Dedifferentiated amniotic fluid mesenchymal stem cell (primary cell): ENCODE results near the gene MPP3.
"Not testable (repeated sequence)": the region's sequence is repeated elsewhere in the genome, so short reads cannot be mapped to it uniquely, and the experiment has no call there.

ENCODE experiments used
- DNase-seq: peaks from one replicate; pipeline ENCODE4 v3.0.0-alpha.2; 2016; ENCODE audit errors: extremely low spot score

MPP3 gene

GRCh38 chr17:43808076-43808475 lies 24.9 kb downstream of the MPP3 start:
- no peak for DNase-seq

GRCh38 chr17:43805117-43805516 lies 27.8 kb downstream of the MPP3 start:
- no peak for DNase-seq

GRCh38 chr17:43803758-43804157 lies 29.2 kb downstream of the MPP3 start:
- DNase-seq = no peak

GRCh38 chr17:43801844-43802243 lies 31.1 kb downstream of the MPP3 start:
- no peak for DNase-seq

GRCh38 chr17:43800736-43801135 lies 32.2 kb downstream of the MPP3 start:
- no peak for DNase-seq

- no peak for DNase-seq
These were observed 33.9 kb downstream of the MPP3 start for GRCh38 chr17:43799047-43799446.

GRCh38 chr17:43798024-43798423 lies 34.9 kb downstream of the MPP3 start:
- DNase-seq = not testable (repeated sequence)

- DNase-seq = not testable (repeated sequence)
These were observed 40.3 kb downstream of the MPP3 start for GRCh38 chr17:43792668-43793067.

GRCh38 chr17:43791589-43791988 lies 41.4 kb downstream of the MPP3 start:
- no peak for DNase-seq

GRCh38 chr17:43790311-43790940 lies 42.5 kb downstream of the MPP3 start:
- no peak for DNase-seq

- DNase-seq = no peak
These were observed 43.5 kb downstream of the MPP3 start for GRCh38 chr17:43789482-43789881.

- no peak for DNase-seq
These were observed 44.4 kb downstream of the MPP3 start for GRCh38 chr17:43788540-43788939.

- no peak for DNase-seq
These were observed 45.2 kb downstream of the MPP3 start for GRCh38 chr17:43787728-43788127.

GRCh38 chr17:43784628-43785101 lies 48.3 kb downstream of the MPP3 start:
- DNase-seq = peak; percentile 35

GRCh38 chr17:43784068-43784467 lies 48.9 kb downstream of the MPP3 start:
- DNase-seq = no peak

GRCh38 chr17:43782913-43783680 lies 49.8 kb downstream of the MPP3 start:
- no peak for DNase-seq

- DNase-seq = no peak
These were observed 52.8 kb downstream of the MPP3 start, which contains the start of gene CFAP97D1 for GRCh38 chr17:43780135-43780534. TSS of gene CFAP97D1 (plus strand) at chr17:43780435. CDS start at chr17:43780463, 28 bp downstream.

- DNase-seq = no peak
These were observed 53.5 kb downstream of the MPP3 start for GRCh38 chr17:43779145-43780125.

GRCh38 chr17:43778337-43779144 lies 54.4 kb downstream of the MPP3 start, which contains the start of gene DUSP3:
TSS of gene DUSP3 (minus strand) at chr17:43778977. CDS start at chr17:43778924, 53 bp downstream.
- DNase-seq = peak; percentile 93

GRCh38 chr17:43774304-43775250 lies 58.4 kb downstream of the MPP3 start:
- no peak for DNase-seq
